ENCODE results near the gene NXNL1. TPM values are rescaled to one million over a fixed set of nuclear protein-coding genes. Genes with fewer than 3 reads are reported as not detected.

Gene NXNL1
- total and polyA plus RNA-seq, 5 donors from 2014 or later: not detected

DNA sequence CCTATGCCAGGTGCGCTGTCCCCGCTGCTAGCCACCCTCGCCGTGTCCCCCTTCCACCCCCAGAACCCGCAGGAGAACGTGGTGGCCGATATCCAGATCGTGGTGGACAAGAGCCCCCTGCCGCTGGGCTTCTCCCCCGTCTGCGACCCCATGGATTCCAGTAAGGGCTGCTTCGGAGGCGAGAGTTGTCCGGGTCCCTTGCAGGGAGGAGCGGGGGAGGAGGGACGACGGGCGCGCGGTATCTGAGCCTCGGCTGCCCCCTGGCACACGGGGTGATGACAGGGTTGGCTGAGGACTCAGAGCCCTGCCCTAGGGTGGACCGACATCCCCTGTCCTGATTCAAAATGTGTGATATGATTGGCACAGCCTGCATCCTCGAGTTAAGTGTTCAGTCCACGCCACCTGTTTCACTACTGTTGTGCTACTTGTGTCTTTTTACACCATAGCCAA, 40.2 kb downstream of the NXNL1 start:
- Mint-ChIP-seq H3K27me3 (no peaks in the 10 kb centered on the region), H3K4me1 (peaks cover 0 to 21% (median 8%) of the 10 kb centered on the region in 4 donors), H3K4me3 (peak overlapping the region; percentile 92 to 98 (median 94)), H3K27ac (peak overlapping the region; percentile 57 to 92 (median 92)), H3K9me3 (no peaks in the 10 kb centered on the region), H3K36me3 (peaks cover 11% of the 10 kb centered on the region)
- DNase-seq: peak in 1 of 3 donors; percentile 45
- H3K27ac ChIP-seq (ENCODE audit: insufficient read depth, low read length, poor library complexity, severe bottlenecking): peak overlapping the region; percentile 72
- no peaks in the 10 kb centered on the region for H3K9me3 ChIP-seq (ENCODE audit: control insufficient read depth in 2 of 2, low read length in 2 of 2)
- no peak for ATAC-seq (ENCODE audit: low read depth in 2 of 2)
- H3K27me3 ChIP-seq (ENCODE audit: control insufficient read depth, insufficient read depth, low read length): no peaks in the 10 kb centered on the region
- peaks cover 16% of the 10 kb centered on the region for H3K4me1 ChIP-seq (ENCODE audit: control insufficient read depth, insufficient read depth, low read length, poor library complexity, severe bottlenecking)
- H3K4me3 ChIP-seq (ENCODE audit: low read depth, low read length): peak overlapping the region; percentile 57
- H3K36me3 ChIP-seq (ENCODE audit: control insufficient read depth, insufficient read depth, low read length): no peaks in the 10 kb centered on the region

DNA sequence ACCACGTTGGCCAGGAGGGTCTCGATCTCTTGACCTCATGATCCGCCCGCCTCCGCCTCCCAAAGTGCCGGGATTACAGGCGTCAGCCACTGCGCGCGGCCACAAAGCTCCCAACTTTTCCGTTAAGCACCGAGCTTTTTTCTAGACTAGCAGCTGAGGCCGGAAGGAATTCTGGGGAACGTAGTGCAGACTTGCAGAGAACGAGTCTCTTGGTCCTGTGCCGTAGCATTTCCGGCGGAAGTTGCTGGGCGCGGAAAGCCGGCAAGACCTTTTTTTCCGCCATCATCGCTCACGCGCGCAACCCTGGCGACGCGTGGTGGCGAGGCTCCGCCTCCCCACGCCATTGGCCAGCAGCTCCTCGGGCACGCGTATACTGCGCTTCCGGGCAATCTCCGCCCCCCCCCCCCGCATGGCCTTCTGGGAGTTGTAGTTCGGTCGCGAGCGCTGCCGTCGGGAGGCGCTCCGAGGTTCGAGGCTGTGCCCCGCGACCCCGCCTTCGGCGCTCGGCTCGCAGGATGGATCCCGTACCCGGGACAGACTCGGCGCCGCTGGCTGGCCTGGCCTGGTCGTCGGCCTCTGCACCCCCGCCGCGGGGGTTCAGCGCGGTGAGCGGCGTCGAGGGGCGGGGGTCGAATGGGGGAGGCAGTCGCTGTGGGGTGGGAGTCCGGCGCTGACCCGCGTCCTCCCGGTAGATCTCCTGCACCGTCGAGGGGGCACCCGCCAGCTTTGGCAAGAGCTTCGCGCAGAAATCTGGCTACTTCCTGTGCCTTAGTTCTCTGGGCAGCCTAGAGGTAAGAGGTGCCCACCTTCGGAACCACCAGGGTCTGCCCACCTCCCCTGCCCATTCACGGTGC, 40.9 kb downstream of the NXNL1 start, which contains the start of gene MVB12A:
Gene MVB12A, plus strand, starts transcription at position 427 of the 854 bp plus-strand sequence. Its CDS starts 89 bp downstream, at position 516.
- H3K4me3 ChIP-seq (ENCODE audit: low read depth, low read length): peak within 1 kb of the TSS; percentile 81
- H3K27me3 Mint-ChIP-seq: no peaks in the 10 kb centered on the region

GRCh38 chr19:17419154-17419620, 41.5 kb downstream of the NXNL1 start:
- H3K4me3 ChIP-seq (ENCODE audit: low read depth, low read length): peak overlapping the region; percentile 81
- no peaks in the 10 kb centered on the region for H3K9me3 ChIP-seq (ENCODE audit: control insufficient read depth in 2 of 2, low read length in 2 of 2)
- ATAC-seq (ENCODE audit: low read depth in 2 of 2): no peak
- H3K27me3 ChIP-seq (ENCODE audit: control insufficient read depth, insufficient read depth, low read length): no peaks in the 10 kb centered on the region
- peaks cover 16% of the 10 kb centered on the region for H3K4me1 ChIP-seq (ENCODE audit: control insufficient read depth, insufficient read depth, low read length, poor library complexity, severe bottlenecking)
- Mint-ChIP-seq H3K27me3 (no peaks in the 10 kb centered on the region), H3K36me3 (peaks cover 17% of the 10 kb centered on the region), H3K27ac (peak overlapping the region in 2 of 3 donors; percentile 92 to 96), H3K4me1 (peaks cover 0 to 21% (median 8%) of the 10 kb centered on the region in 4 donors), H3K4me3 (peak overlapping the region; percentile 92 to 98 (median 94)), H3K9me3 (no peaks in the 10 kb centered on the region)
- H3K36me3 ChIP-seq (ENCODE audit: control insufficient read depth, insufficient read depth, low read length): peaks cover 9% of the 10 kb centered on the region
- peak overlapping the region; percentile 70 for H3K27ac ChIP-seq (ENCODE audit: insufficient read depth, low read length, poor library complexity, severe bottlenecking)
- no peak for DNase-seq

More for the DNA sequence above, 40.9 kb downstream of the NXNL1 start, which contains the start of gene MVB12A:
- no peaks in the 10 kb centered on the region for H3K9me3 ChIP-seq (ENCODE audit: control insufficient read depth in 2 of 2, low read length in 2 of 2)
- Mint-ChIP-seq H3K4me1 (peaks cover 0 to 21% (median 8%) of the 10 kb centered on the region in 4 donors), H3K4me3 (peak within 1 kb of the TSS; percentile 92 to 98 (median 94)), H3K9me3 (no peaks in the 10 kb centered on the region), H3K36me3 (peaks cover 17% of the 10 kb centered on the region), H3K27ac (peak within 1 kb of the TSS; percentile 69 to 96 (median 92))
- H3K27me3 ChIP-seq (ENCODE audit: control insufficient read depth, insufficient read depth, low read length): no peaks in the 10 kb centered on the region
- peak within 1 kb of the TSS; percentile 72 for H3K27ac ChIP-seq (ENCODE audit: insufficient read depth, low read length, poor library complexity, severe bottlenecking)
- H3K4me1 ChIP-seq (ENCODE audit: control insufficient read depth, insufficient read depth, low read length, poor library complexity, severe bottlenecking): peaks cover 16% of the 10 kb centered on the region
- H3K36me3 ChIP-seq (ENCODE audit: control insufficient read depth, insufficient read depth, low read length): peaks cover 5% of the 10 kb centered on the region
- ATAC-seq (ENCODE audit: low read depth in 2 of 2) (peak; percentile 96 to 97), DNase-seq (peak; percentile 93 to 99 (median 97))

GRCh38 chr19:17418710-17419109, 42.0 kb downstream of the NXNL1 start:
- peaks cover 0 to 19% (median 8%) of the 10 kb centered on the region in 4 donors for H3K4me1 Mint-ChIP-seq
- peaks cover 14% of the 10 kb centered on the region for H3K36me3 ChIP-seq (ENCODE audit: control insufficient read depth, insufficient read depth, low read length)
- H3K4me3 Mint-ChIP-seq: peak overlapping the region; percentile 92 to 98 (median 94)
- H3K4me1 ChIP-seq (ENCODE audit: control insufficient read depth, insufficient read depth, low read length, poor library complexity, severe bottlenecking): peaks cover 16% of the 10 kb centered on the region
- no peaks in the 10 kb centered on the region for H3K27me3 Mint-ChIP-seq
- no peaks in the 10 kb centered on the region for H3K9me3 ChIP-seq (ENCODE audit: control insufficient read depth in 2 of 2, low read length in 2 of 2)
- H3K9me3 Mint-ChIP-seq: no peaks in the 10 kb centered on the region
- peaks cover 17% of the 10 kb centered on the region for H3K36me3 Mint-ChIP-seq
- ATAC-seq (ENCODE audit: low read depth in 2 of 2) (no peak), DNase-seq (no peak)
- no peak overlapping the region for H3K27ac ChIP-seq (ENCODE audit: insufficient read depth, low read length, poor library complexity, severe bottlenecking)
- H3K27me3 ChIP-seq (ENCODE audit: control insufficient read depth, insufficient read depth, low read length): no peaks in the 10 kb centered on the region
- H3K27ac Mint-ChIP-seq: peak overlapping the region in 2 of 3 donors; percentile 92 to 96
- peak overlapping the region; percentile 81 for H3K4me3 ChIP-seq (ENCODE audit: low read depth, low read length)

GRCh38 chr19:17415121-17415520, 45.6 kb downstream of the NXNL1 start:
- Histone ChIP-seq H3K4me1 (ENCODE audit: control insufficient read depth, insufficient read depth, low read length, poor library complexity, severe bottlenecking) (peaks cover 8% of the 10 kb centered on the region), H3K27me3 (ENCODE audit: control insufficient read depth, insufficient read depth, low read length) (no peaks in the 10 kb centered on the region), H3K4me3 (ENCODE audit: low read depth, low read length) (no peak overlapping the region), H3K27ac (ENCODE audit: insufficient read depth, low read length, poor library complexity, severe bottlenecking) (no peak overlapping the region), H3K36me3 (ENCODE audit: control insufficient read depth, insufficient read depth, low read length) (peaks cover 33% of the 10 kb centered on the region), H3K9me3 (ENCODE audit: control insufficient read depth in 2 of 2, low read length in 2 of 2) (no peaks in the 10 kb centered on the region)
- Mint-ChIP-seq H3K27me3 (no peaks in the 10 kb centered on the region), H3K4me1 (peaks cover 0 to 16% (median 10%) of the 10 kb centered on the region in 4 donors), H3K4me3 (peak overlapping the region in 2 of 4 donors; percentile 15 to 44), H3K36me3 (peaks cover 24% of the 10 kb centered on the region), H3K9me3 (no peaks in the 10 kb centered on the region), H3K27ac (no peak overlapping the region)
- DNase-seq: no peak
- no peak for ATAC-seq (ENCODE audit: low read depth in 2 of 2)

- H3K4me3 ChIP-seq (ENCODE audit: low read depth, low read length): no peak overlapping the region
- peaks cover 0 to 12% (median 6%) of the 10 kb centered on the region in 4 donors for H3K4me1 Mint-ChIP-seq
- no peaks in the 10 kb centered on the region for H3K9me3 ChIP-seq (ENCODE audit: control insufficient read depth in 2 of 2, low read length in 2 of 2)
- H3K9me3 Mint-ChIP-seq: no peaks in the 10 kb centered on the region
- H3K27ac Mint-ChIP-seq: no peak overlapping the region
- H3K27me3 ChIP-seq (ENCODE audit: control insufficient read depth, insufficient read depth, low read length): no peaks in the 10 kb centered on the region
- no peak overlapping the region for H3K27ac ChIP-seq (ENCODE audit: insufficient read depth, low read length, poor library complexity, severe bottlenecking)
- ATAC-seq (ENCODE audit: low read depth in 2 of 2) (no peak), DNase-seq (no peak)
- peaks cover 24% of the 10 kb centered on the region for H3K36me3 Mint-ChIP-seq
- H3K4me1 ChIP-seq (ENCODE audit: control insufficient read depth, insufficient read depth, low read length, poor library complexity, severe bottlenecking): peaks cover 2% of the 10 kb centered on the region
- H3K4me3 Mint-ChIP-seq: no peak overlapping the region
- H3K36me3 ChIP-seq (ENCODE audit: control insufficient read depth, insufficient read depth, low read length): peaks cover 33% of the 10 kb centered on the region
- no peaks in the 10 kb centered on the region for H3K27me3 Mint-ChIP-seq
Observed at GRCh38 chr19:17414097-17414496, 46.6 kb downstream of the NXNL1 start.

- Histone ChIP-seq H3K27me3 (ENCODE audit: control insufficient read depth, insufficient read depth, low read length) (no peaks in the 10 kb centered on the region), H3K27ac (ENCODE audit: insufficient read depth, low read length, poor library complexity, severe bottlenecking) (no peak overlapping the region), H3K4me3 (ENCODE audit: low read depth, low read length) (no peak overlapping the region), H3K36me3 (ENCODE audit: control insufficient read depth, insufficient read depth, low read length) (peaks cover 33% of the 10 kb centered on the region), H3K9me3 (ENCODE audit: control insufficient read depth in 2 of 2, low read length in 2 of 2) (no peaks in the 10 kb centered on the region), H3K4me1 (ENCODE audit: control insufficient read depth, insufficient read depth, low read length, poor library complexity, severe bottlenecking) (peaks cover 11% of the 10 kb centered on the region)
- Mint-ChIP-seq H3K4me3 (peak overlapping the region in 1 of 4 donors; percentile 35), H3K27ac (no peak overlapping the region), H3K27me3 (no peaks in the 10 kb centered on the region), H3K4me1 (peaks cover 6 to 22% (median 11%) of the 10 kb centered on the region in 4 donors), H3K36me3 (peaks cover 20% of the 10 kb centered on the region), H3K9me3 (no peaks in the 10 kb centered on the region)
- DNase-seq (no peak), ATAC-seq (ENCODE audit: low read depth in 2 of 2) (no peak)
Observed at GRCh38 chr19:17411801-17412200, 48.9 kb downstream of the NXNL1 start.
